ENCODE data around the gene GLYATL1B.

- TF ChIP-seq CTCF (IDR thresholded peaks at IDR 0.05; ENCODE audit: control extremely low read depth in 1 of 3, insufficient read depth in 1 of 3, low read depth in 1 of 3, low read length in 3 of 3) (no peak), SRF (IDR thresholded peaks at IDR 0.05; ENCODE audit: low read depth, low read length) (no peak), RAD21 (IDR thresholded peaks at IDR 0.05 in 1 of 2, conservative IDR thresholded peaks at IDR 0.05 in 1 of 2; ENCODE audit: low read depth in 2 of 2, low read length in 2 of 2) (no peak), EP300 (IDR thresholded peaks at IDR 0.05; ENCODE audit: borderline replicate concordance in 1 of 2, low read depth in 2 of 2, low read length in 2 of 2) (no peak), SP1 (IDR thresholded peaks at IDR 0.05; ENCODE audit: low read depth, low read length) (no peak), RFX5 (IDR thresholded peaks at IDR 0.05; ENCODE audit: borderline replicate concordance, low read depth, low read length) (no peak), ZNF274 (IDR thresholded peaks at IDR 0.05; ENCODE audit: borderline replicate concordance, extremely low read depth, low read length) (no peak), POLR2AphosphoS5 (IDR thresholded peaks at IDR 0.05; ENCODE audit: low read depth, low read length) (no peak), CREB1 (IDR thresholded peaks at IDR 0.05) (no peak), SUZ12 (IDR thresholded peaks at IDR 0.05; ENCODE audit: low read length) (no peak)
These were observed 29.4 kb downstream of the GLYATL1B start for GRCh38 chr11:59115553-59115952.

All from H1 (cell line).